WTC11 (cell line): ENCODE results near the gene EXOSC2. TPM values are rescaled to one million over a fixed set of nuclear protein-coding genes. Genes with fewer than 3 reads are reported as not detected.

Experiments used
- ATAC-seq: fragments of 200-7000 bp; cut with Tn5 transposase; 2 replicates; pipeline ENCODE4 v1.10.0; 2021; ENCODE audit warnings: mild to moderate bottlenecking, moderate library complexity
- CTCF ChIA-PET: fragments of 300-600 bp; sonication (Branson Sonifier 250); formaldehyde crosslinking; loops from one replicate; lab custom pipeline; 2021; ENCODE audit warnings: antibody characterized with exemption; lab: Charles Lee
- POLR2A ChIA-PET: fragments of 350-600 bp; sonication (Branson Sonifier 250); formaldehyde crosslinking; loops from one replicate; lab custom pipeline; 2021; ENCODE audit warnings: antibody characterized with exemption; lab: Charles Lee
- DNase-seq: peaks from one replicate; pipeline ENCODE4 v3.0.0; 2021; ENCODE audit warnings: low spot score
- H3K27ac Mint-ChIP-seq: 2 replicates; pipeline ENCODE4 v1.8.0; 2021; ENCODE audit warnings: mixed read lengths
- H3K27me3 Mint-ChIP-seq: 2 replicates; pipeline ENCODE4 v1.8.0; 2021; ENCODE audit warnings: low read depth, mild to moderate bottlenecking, moderate library complexity, mixed read lengths
- H3K36me3 Mint-ChIP-seq: 2 replicates; pipeline ENCODE4 v1.8.0; 2021; ENCODE audit warnings: mixed read lengths
- H3K4me1 Mint-ChIP-seq: 2 replicates; pipeline ENCODE4 v1.8.0; 2022; ENCODE audit warnings: mixed read lengths
- H3K4me3 Mint-ChIP-seq: 2 replicates; pipeline ENCODE4 v1.8.0; 2021; ENCODE audit warnings: mild to moderate bottlenecking, moderate library complexity, mixed read lengths
- H3K9me3 Mint-ChIP-seq: 2 replicates; pipeline ENCODE4 v1.8.0; 2021; ENCODE audit warnings: mixed read lengths
- AR ChIP-seq: fragments of 250-450 bp; sonication (Bioruptor Pico); IDR thresholded peaks from 2 replicates; pipeline ENCODE4 v1.9.0; 2021; ENCODE audit warnings: mild to moderate bottlenecking
- GABPB1 ChIP-seq: sonication (generic); formaldehyde crosslinking; IDR thresholded peaks from 2 replicates; pipeline ENCODE4 v1.8.1; 2023; ENCODE audit warnings: mild to moderate bottlenecking, missing genetic modification reagents
- JAZF1 ChIP-seq: fragments of 250-450 bp; sonication (Bioruptor Pico); IDR thresholded peaks from 2 replicates; pipeline ENCODE4 v1.9.0; 2021; ENCODE audit warnings: moderate library complexity, mild to moderate bottlenecking, inconsistent platforms
- MAX ChIP-seq: sonication (generic); formaldehyde crosslinking; IDR thresholded peaks from 2 replicates; pipeline ENCODE4 v1.8.0; 2022; ENCODE audit warnings: mild to moderate bottlenecking, missing genetic modification reagents
- NFATC4 ChIP-seq: fragments of 250-450 bp; sonication (Bioruptor Pico); IDR thresholded peaks from 2 replicates; pipeline ENCODE4 v1.9.0; 2021; ENCODE audit warnings: mild to moderate bottlenecking
- NFYB ChIP-seq: sonication (generic); formaldehyde crosslinking; conservative IDR thresholded peaks from 2 replicates; pipeline ENCODE4 v1.8.0; 2022; ENCODE audit warnings: low read depth, missing genetic modification reagents
- NR3C1 ChIP-seq: sonication (generic); formaldehyde crosslinking; conservative IDR thresholded peaks from 2 replicates; pipeline ENCODE4 v1.8.1; 2023; ENCODE audit warnings: low read depth, mild to moderate bottlenecking, missing genetic modification reagents
- OVOL2 ChIP-seq: fragments of 250-450 bp; sonication (Bioruptor Pico); IDR thresholded peaks from 2 replicates; pipeline ENCODE4 v1.9.0; 2021; ENCODE audit warnings: mild to moderate bottlenecking, borderline replicate concordance
- SMAD4 ChIP-seq: sonication (generic); formaldehyde crosslinking; IDR thresholded peaks from 2 replicates; pipeline ENCODE4 v1.8.0; 2022; ENCODE audit warnings: mild to moderate bottlenecking, missing genetic modification reagents
- TP53 ChIP-seq: sonication (generic); formaldehyde crosslinking; IDR thresholded peaks from 2 replicates; pipeline ENCODE4 v1.8.1; 2023; ENCODE audit warnings: mild to moderate bottlenecking, missing genetic modification reagents
- ZNF671 ChIP-seq: fragments of 250-450 bp; sonication (Bioruptor Pico); IDR thresholded peaks from 2 replicates; pipeline ENCODE4 v1.8.0; 2021; ENCODE audit warnings: mild to moderate bottlenecking
- total RNA-seq: library from RNA; stranded (reverse); gene quantifications from 3 replicates; pipeline ENCODE4 v1.2.3, GENCODE V29; 2021
- TF ChIP-seq, protein P1 (sequence below): sonication (generic); formaldehyde crosslinking; IDR thresholded peaks from 2 replicates; pipeline ENCODE4 v1.8.1; 2022; ENCODE audit warnings: low read depth, mild to moderate bottlenecking, moderate library complexity, missing genetic modification reagents, borderline replicate concordance
- TF ChIP-seq, protein P2 (sequence below): fragments of 250-450 bp; sonication (Bioruptor Pico); IDR thresholded peaks from 2 replicates; pipeline ENCODE4 v2.1.2; 2022; ENCODE audit warnings: mild to moderate bottlenecking, moderate library complexity
- TF ChIP-seq, protein P3 (sequence below): sonication (generic); formaldehyde crosslinking; IDR thresholded peaks from 2 replicates; pipeline ENCODE4 v1.8.1; 2023; ENCODE audit warnings: mild to moderate bottlenecking, missing genetic modification reagents, moderate library complexity
- TF ChIP-seq, protein P4 (sequence below): sonication (generic); formaldehyde crosslinking; IDR thresholded peaks from 2 replicates; pipeline ENCODE4 v1.8.0; 2022; ENCODE audit warnings: mild to moderate bottlenecking, missing genetic modification reagents
- TF ChIP-seq, protein P5 (sequence below): sonication (generic); formaldehyde crosslinking; IDR thresholded peaks from 2 replicates; pipeline ENCODE4 v1.8.0; 2022; ENCODE audit warnings: missing genetic modification reagents

Gene EXOSC2
- total RNA-seq, 1 experiment from 2014 or later: 76.1 TPM

GRCh38 chr9:130675396-130675795 lies 18.2 kb upstream of the EXOSC2 start (continued):
- TF ChIP-seq, protein P1, sequence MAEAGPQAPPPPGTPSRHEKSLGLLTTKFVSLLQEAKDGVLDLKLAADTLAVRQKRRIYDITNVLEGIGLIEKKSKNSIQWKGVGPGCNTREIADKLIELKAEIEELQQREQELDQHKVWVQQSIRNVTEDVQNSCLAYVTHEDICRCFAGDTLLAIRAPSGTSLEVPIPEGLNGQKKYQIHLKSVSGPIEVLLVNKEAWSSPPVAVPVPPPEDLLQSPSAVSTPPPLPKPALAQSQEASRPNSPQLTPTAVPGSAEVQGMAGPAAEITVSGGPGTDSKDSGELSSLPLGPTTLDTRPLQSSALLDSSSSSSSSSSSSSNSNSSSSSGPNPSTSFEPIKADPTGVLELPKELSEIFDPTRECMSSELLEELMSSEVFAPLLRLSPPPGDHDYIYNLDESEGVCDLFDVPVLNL (CRISPR knock-in tag): no peak
- TF ChIP-seq JAZF1 (CRISPR knock-in tag): no peak
- TF ChIP-seq NR3C1 (CRISPR knock-in tag): no peak
- TF ChIP-seq, protein P2, sequence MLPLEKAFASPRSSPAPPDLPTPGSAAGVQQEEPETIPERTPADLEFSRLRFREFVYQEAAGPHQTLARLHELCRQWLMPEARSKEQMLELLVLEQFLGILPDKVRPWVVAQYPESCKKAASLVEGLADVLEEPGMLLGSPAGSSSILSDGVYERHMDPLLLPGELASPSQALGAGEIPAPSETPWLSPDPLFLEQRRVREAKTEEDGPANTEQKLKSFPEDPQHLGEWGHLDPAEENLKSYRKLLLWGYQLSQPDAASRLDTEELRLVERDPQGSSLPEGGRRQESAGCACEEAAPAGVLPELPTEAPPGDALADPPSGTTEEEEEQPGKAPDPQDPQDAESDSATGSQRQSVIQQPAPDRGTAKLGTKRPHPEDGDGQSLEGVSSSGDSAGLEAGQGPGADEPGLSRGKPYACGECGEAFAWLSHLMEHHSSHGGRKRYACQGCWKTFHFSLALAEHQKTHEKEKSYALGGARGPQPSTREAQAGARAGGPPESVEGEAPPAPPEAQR (CRISPR knock-in tag): no peak
- TF ChIP-seq AR (CRISPR knock-in tag): no peak

- no peak for TF ChIP-seq NFYB
- Mint-ChIP-seq H3K9me3 (no peaks in the 10 kb centered on the region), H3K4me3 (no peak overlapping the region), H3K4me1 (no peaks in the 10 kb centered on the region), H3K36me3 (no peaks in the 10 kb centered on the region), H3K27ac (no peak overlapping the region), H3K27me3 (peaks cover 56% of the 10 kb centered on the region)
- no peak for ATAC-seq
- CTCF ChIA-PET: interaction anchor here (0.8 kb wide), 1 partner anchor 13 kb away, joined by 3 read pairs; the partner anchor contains the start of gene PRDM12
- POLR2A ChIA-PET: no interaction called here
- no peak for DNase-seq
These were observed 16.3 kb upstream of the EXOSC2 start for GRCh38 chr9:130677252-130677651.

DNA sequence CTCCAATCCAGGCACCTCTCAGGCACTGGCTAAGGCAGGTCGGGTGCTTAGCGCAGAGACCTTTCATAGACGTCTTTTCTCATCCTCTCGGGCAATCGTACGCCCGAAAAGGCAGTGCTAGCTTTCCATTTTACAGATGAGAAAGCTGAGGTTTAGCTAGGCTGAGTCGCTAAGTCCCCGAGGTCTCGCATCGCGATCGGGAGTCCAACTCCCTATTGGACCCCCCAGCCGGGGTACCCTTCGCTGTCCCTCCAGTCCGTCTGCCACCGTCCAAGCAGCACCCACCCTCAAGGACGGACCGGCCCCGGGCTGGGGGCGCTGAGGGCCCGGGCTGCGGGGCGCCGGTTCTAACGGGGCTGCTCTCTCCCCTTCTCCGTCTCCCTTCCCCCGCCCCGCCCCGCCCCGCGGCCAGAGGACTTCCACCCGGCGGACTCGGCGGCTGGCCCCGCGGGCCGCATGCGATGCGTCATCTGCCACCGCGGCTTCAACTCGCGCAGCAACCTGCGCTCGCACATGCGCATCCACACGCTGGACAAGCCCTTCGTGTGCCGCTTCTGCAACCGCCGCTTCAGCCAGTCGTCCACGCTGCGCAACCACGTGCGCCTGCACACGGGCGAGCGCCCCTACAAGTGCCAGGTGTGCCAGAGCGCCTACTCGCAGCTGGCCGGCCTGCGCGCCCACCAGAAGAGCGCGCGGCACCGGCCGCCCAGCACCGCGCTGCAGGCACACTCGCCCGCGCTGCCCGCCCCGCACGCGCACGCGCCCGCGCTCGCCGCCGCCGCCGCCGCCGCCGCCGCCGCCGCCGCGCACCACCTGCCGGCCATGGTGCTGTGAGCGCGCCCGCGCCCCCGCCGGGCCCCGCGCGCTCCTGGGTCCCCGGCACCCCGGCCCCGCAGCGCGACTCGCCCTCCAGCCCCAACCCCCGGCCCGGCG lies 12.5 kb upstream of the EXOSC2 start:
- peak; percentile 76 for DNase-seq
- peak; percentile 40 for ATAC-seq
- Mint-ChIP-seq H3K4me3 (peak overlapping the region; percentile 79), H3K36me3 (peaks cover 3% of the 10 kb centered on the region; the same call in 1 of the 2 replicates), H3K9me3 (peaks cover 9% of the 10 kb centered on the region), H3K27ac (no peak overlapping the region), H3K4me1 (peaks cover 2% of the 10 kb centered on the region; the same call in 1 of the 2 replicates), H3K27me3 (peaks cover 50% of the 10 kb centered on the region)
- POLR2A ChIA-PET: no interaction called here
- CTCF ChIA-PET: interaction anchor here (0.7 to 4.3 kb wide), 4 partner anchors 12 to 219 kb away, joined by 3 to 60 read pairs (median 32); partner anchors contain the start of genes EXOSC2 and PRDM12
- TF ChIP-seq GABPB1 (CRISPR knock-in tag) (peak; percentile 65), NR3C1 (CRISPR knock-in tag) (no peak), TP53 (CRISPR knock-in tag) (no peak), OVOL2 (no peak), MAX (peak; percentile 87), ZNF671 (no peak), NFYB (0 out of 2 replicates have a peak, but pooled peaks have one; percentile 31), NFATC4 (no peak), SMAD4 (CRISPR knock-in tag) (no peak)
- TF ChIP-seq, protein P3, sequence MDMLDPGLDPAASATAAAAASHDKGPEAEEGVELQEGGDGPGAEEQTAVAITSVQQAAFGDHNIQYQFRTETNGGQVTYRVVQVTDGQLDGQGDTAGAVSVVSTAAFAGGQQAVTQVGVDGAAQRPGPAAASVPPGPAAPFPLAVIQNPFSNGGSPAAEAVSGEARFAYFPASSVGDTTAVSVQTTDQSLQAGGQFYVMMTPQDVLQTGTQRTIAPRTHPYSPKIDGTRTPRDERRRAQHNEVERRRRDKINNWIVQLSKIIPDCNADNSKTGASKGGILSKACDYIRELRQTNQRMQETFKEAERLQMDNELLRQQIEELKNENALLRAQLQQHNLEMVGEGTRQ: peak; percentile 28; the same call in 1 of the 2 replicates
- TF ChIP-seq, protein P4, sequence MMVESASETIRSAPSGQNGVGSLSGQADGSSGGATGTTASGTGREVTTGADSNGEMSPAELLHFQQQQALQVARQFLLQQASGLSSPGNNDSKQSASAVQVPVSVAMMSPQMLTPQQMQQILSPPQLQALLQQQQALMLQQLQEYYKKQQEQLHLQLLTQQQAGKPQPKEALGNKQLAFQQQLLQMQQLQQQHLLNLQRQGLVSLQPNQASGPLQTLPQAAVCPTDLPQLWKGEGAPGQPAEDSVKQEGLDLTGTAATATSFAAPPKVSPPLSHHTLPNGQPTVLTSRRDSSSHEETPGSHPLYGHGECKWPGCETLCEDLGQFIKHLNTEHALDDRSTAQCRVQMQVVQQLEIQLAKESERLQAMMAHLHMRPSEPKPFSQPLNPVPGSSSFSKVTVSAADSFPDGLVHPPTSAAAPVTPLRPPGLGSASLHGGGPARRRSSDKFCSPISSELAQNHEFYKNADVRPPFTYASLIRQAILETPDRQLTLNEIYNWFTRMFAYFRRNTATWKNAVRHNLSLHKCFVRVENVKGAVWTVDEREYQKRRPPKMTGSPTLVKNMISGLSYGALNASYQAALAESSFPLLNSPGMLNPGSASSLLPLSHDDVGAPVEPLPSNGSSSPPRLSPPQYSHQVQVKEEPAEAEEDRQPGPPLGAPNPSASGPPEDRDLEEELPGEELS: peak; percentile 88
- TF ChIP-seq, protein P5, sequence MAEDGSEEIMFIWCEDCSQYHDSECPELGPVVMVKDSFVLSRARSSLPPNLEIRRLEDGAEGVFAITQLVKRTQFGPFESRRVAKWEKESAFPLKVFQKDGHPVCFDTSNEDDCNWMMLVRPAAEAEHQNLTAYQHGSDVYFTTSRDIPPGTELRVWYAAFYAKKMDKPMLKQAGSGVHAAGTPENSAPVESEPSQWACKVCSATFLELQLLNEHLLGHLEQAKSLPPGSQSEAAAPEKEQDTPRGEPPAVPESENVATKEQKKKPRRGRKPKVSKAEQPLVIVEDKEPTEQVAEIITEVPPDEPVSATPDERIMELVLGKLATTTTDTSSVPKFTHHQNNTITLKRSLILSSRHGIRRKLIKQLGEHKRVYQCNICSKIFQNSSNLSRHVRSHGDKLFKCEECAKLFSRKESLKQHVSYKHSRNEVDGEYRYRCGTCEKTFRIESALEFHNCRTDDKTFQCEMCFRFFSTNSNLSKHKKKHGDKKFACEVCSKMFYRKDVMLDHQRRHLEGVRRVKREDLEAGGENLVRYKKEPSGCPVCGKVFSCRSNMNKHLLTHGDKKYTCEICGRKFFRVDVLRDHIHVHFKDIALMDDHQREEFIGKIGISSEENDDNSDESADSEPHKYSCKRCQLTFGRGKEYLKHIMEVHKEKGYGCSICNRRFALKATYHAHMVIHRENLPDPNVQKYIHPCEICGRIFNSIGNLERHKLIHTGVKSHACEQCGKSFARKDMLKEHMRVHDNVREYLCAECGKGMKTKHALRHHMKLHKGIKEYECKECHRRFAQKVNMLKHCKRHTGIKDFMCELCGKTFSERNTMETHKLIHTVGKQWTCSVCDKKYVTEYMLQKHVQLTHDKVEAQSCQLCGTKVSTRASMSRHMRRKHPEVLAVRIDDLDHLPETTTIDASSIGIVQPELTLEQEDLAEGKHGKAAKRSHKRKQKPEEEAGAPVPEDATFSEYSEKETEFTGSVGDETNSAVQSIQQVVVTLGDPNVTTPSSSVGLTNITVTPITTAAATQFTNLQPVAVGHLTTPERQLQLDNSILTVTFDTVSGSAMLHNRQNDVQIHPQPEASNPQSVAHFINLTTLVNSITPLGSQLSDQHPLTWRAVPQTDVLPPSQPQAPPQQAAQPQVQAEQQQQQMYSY: peak; percentile 55
